GM19455 (cell line): ENCODE data around the gene GALNTL6.

ENCODE experiments used
- ATAC-seq: cut with Tn5 transposase; IDR thresholded peaks from one replicate; pipeline ENCODE4 v1.9.1; 2021; ENCODE audit not compliant: unreplicated experiment

The GALNTL6 gene

GRCh38 chr4:171876636-171877035, 63.4 kb downstream of the GALNTL6 start:
- no peak for ATAC-seq

GRCh38 chr4:171880136-171880535, 66.9 kb downstream of the GALNTL6 start:
- ATAC-seq: no peak

DNA sequence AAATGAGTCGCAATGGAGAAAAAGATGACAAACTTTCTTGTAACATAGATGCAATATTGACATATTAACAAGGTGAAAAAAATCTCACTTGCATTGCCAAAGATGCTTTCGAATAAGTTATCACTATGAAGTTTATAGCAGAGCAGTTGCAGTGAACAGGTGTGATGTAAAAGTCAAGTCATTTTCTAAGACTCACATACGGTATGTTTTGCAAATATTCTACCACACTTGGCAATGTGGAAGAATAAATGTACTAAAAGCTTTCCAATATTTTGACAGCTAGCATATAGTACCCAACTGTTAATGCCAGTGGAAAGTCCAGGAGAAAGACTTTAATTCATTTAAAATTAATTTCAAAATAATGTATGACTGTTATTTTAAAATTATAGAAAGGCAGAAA, 76.5 kb downstream of the GALNTL6 start:
- no peak for ATAC-seq

DNA sequence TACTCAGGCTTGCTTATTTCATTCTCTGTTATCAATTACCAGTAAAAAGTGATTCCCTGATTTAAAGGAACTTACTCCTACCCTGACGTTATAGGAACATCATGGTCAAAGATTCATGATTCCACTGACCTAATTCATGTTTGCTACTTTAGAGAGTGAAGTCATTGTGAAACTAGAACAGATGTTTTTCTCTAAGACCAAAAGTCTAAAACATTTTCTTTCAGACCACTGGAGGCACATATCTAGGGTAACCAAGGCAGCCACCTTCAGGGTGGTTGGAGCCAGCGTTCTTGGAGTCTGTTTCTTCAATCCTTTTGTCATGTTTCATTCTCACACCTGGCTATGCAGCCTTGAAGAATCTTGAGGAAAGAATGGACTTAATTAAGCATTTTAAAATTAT, 77.8 kb downstream of the GALNTL6 start:
- ATAC-seq: peak; percentile 84

DNA sequence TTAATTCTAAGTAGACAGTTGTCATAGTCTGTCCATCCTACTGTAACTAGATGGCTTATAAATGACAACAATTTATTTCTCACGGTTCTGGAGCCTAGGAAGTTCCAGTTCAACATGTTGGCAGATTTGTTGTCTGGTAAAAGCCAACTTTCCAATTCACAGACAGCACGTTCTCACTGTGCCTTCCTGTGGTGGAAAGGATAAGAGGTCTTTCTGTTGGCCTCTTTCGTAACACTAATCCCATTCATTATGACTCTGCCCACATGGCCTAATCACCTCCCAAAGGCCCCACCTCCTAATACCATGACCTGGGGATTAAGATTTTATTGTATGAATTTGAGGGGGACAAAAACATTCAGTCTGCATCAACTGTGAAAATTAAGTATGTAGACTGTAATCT, 83.2 kb downstream of the GALNTL6 start:
- ATAC-seq: no peak

- no peak for ATAC-seq
These were observed 106.1 kb downstream of the GALNTL6 start for GRCh38 chr4:171919314-171919713.

- ATAC-seq: no peak
These were observed 107.7 kb downstream of the GALNTL6 start for GRCh38 chr4:171920901-171921300.

DNA sequence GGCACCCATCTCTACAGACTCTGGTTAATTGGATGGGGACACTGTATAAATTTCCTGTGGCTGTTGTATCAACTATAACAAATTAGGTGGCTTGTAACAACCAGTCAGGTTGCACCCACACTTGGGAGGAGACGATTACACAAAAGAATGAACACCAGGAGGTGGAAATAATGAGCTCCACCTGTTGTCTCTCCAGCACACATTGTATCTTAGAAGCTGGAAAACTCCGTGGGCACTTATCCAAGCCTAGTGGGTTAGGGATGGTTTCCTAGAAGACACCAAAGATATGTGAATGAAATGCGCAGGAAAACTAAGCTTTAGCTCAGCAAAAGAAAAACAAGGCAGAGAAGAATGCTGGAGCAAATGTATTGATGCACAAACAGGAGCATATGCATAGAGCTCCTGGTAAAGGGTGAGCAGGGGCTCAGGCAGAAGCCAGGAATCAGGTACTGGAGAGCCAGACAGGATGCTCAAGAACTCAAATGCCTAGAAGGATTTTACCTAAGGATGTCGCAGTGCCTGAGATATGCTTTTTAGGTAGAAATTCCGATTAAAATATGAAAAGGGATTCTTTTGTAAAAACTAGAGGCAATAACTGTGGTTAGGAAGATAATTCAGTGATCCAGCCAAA, 111.7 kb downstream of the GALNTL6 start:
- ATAC-seq: no peak

- ATAC-seq: no peak
These were observed 115.1 kb downstream of the GALNTL6 start for GRCh38 chr4:171928336-171928735.

- no peak for ATAC-seq
These were observed 116.3 kb downstream of the GALNTL6 start for GRCh38 chr4:171929477-171929876.

DNA sequence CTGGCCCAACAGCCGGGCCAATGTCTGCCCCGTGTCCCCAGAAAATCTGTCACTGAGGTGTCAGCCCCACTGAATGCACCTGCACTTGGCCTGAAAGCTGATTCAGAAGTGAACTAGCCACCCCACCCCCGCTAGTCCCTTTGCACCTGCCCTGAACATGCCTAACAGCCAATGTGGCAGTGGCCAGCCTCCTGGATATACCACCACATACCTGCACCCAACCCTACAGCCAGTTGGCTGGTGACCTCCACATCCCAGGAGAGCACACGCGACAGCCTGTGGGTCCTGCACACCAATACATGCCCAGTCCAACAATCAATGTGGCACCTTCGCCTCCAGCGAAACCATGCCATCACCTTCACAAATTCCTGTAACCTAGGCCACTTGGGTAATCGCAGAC, 116.7 kb downstream of the GALNTL6 start:
- ATAC-seq: no peak

GRCh38 chr4:171932238-171932637, 119.0 kb downstream of the GALNTL6 start:
- ATAC-seq: no peak

DNA sequence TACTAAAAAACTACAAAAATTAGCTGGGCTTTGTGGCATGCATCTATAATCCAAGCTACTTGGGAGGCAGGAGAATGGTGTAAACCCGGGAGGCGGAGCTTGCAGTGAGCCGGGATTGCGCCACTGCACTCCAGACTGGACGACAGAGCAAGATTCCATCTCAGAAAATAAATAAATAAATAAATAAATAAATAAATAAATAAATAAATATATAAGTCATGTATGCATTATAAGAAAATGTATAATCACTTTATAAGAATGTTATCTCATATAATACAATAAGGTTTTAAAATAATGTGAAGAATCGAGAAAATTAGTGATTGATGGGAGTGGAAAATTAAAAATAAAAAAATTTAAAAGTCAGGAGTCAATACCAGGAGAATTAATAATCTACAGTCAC, 127.5 kb downstream of the GALNTL6 start:
- ATAC-seq: no peak

- no peak for ATAC-seq
These were observed 134.2 kb downstream of the GALNTL6 start for GRCh38 chr4:171947400-171947799.

GRCh38 chr4:171948038-171948437, 134.8 kb downstream of the GALNTL6 start:
- ATAC-seq: no peak

DNA sequence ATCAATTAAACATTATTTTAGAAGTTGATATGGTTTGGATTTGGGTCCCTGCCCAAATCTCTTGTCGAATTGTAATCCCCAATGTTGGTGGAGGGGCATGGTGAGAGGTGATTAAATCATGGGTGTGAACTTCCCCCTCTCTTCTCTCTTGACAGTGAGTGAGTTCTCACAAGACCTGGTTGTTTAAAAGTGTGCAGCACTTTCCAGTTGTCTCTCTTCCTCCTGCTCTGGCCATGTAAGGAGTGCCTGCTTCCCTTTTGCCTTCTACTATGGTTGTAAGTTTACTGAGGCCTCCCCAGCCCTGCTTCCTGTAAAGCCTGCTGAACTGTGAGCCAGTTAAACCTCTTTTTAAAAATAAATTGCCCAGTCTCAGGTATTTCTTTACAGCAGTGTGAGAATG, 141.4 kb downstream of the GALNTL6 start:
- no peak for ATAC-seq

- ATAC-seq: no peak
These were observed 143.5 kb downstream of the GALNTL6 start for GRCh38 chr4:171956678-171957077.

- no peak for ATAC-seq
These were observed 148.9 kb downstream of the GALNTL6 start for GRCh38 chr4:171962110-171962509.

GRCh38 chr4:171966356-171966755, 153.2 kb downstream of the GALNTL6 start:
- ATAC-seq: no peak

DNA sequence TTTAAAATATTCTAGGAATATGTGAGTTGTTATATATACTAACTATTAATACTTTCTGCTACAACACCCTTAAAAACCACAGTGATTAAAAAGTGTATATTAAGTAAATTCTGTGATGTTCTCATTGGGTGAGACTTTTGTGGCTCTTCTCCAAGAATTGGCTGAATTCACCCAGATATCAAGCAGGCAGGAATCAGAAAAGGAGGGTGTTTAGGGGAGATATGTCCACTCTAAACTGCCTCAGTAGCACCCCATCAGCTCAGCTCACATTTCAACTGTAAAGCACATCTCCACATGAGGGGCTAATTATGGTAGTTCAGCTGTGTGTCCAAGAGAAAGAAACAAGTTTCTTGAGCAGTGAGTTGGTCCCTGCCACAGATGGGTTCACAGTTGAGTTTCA, 165.0 kb downstream of the GALNTL6 start:
- ATAC-seq: no peak

DNA sequence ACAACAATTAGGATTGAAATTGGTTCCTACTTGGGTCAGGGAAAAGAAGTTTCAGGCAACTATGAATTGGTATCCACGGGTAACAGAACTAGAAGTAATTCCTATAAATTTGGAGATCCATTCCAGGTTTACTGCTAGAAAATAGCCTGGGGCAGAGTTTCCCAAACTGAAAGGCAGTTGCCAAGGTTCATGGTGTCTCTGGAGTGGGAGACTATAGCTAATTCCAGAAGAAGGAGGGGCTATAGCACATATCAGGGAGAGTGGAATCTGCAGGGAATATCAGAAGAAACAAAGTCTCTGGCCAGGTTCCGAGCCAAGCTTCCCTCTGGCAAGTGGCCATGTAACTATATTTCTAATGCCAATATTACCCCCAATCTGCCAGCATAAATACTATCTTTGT, 166.3 kb downstream of the GALNTL6 start:
- ATAC-seq: no peak

DNA sequence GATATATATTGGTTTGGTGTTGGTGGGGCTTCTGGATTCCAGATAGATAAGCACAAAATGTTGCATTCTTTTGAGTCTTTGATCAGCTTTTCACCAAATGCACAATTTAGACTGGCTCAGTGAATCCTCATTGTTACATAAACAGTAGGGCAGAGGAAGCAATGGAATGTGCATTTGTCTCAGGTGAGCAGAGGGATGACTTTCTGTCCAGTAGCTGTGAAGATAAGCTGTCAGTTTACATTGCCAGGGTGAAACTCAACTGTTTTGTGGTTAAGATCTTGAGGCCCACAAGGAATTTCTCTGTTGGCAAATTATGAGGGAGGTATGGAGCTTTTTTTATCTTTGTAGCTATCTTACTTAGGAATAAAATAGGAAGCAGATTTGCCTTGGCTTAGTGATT, 168.0 kb downstream of the GALNTL6 start:
- ATAC-seq: no peak
